Measurements from ENCODE around the gene ADAM19. TPM values are rescaled to one million over a fixed set of nuclear protein-coding genes. Genes with fewer than 3 reads are reported as not detected.
"Not testable (repeated sequence)": the region's sequence is repeated elsewhere in the genome, so short reads cannot be mapped to it uniquely, and the experiment has no call there.

The ADAM19 gene
- total RNA-seq, 1 donor from 2014 or later = 23.0 TPM

- intact Hi-C loops (cut with DNase I) = no loop called here
- no peak for ATAC-seq
- no peak for DNase-seq (ENCODE audit: low spot score)
Measured at GRCh38 chr5:157457391-157457790, 118.2 kb downstream of the ADAM19 start.

GRCh38 chr5:157456301-157456700 is 119.3 kb downstream of the ADAM19 start:
- DNase-seq (ENCODE audit: low spot score) (no peak), ATAC-seq (no peak)
- intact Hi-C loops (cut with DNase I) = no loop called here

DNA sequence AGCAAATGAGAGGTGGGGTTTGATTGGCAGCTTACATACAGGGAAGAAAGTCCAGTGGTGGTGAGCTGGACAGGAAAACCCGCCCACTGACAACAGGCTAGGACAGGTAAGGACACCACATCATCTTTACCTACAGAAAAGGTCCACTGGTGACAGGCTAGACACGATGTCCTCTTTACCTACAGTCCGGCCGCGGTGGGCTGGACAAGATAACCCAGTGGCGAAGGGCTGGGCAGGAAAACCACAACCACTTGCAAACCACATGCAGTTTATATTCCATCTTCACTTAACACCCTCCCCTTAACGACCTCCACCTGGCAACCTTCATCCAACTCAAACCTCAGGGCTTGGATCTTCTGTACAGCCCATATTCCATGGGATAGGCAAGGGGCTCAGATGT is 120.5 kb downstream of the ADAM19 start:
- intact Hi-C loops (cut with DNase I) = no loop called here
- ATAC-seq (no peak), DNase-seq (ENCODE audit: low spot score) (no peak)

GRCh38 chr5:157454273-157454672 is 121.3 kb downstream of the ADAM19 start:
- DNase-seq (ENCODE audit: low spot score) = no peak
- intact Hi-C loops (cut with DNase I) = no loop called here

DNA sequence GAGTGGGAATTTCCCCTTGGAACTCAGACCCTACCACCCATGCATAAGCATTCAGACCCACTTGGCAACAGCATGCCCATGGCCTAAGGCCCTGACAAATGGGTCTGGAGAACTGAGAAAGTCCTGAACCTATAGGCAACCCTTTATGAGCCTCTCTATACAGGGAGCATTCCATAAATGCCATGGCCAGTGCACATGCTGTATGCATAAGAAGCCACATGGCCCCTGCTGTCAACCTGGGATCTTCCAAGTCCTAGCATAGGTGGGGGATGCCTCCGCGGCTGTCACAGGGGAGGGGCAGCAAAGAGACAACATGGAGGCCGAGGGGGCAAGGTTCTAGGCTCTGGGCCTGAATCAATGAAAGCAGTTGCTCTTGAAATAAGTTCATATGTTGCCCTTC is 123.8 kb downstream of the ADAM19 start:
- intact Hi-C loops (cut with DNase I) = no loop called here
- ATAC-seq (no peak), DNase-seq (ENCODE audit: low spot score) (no peak)

More at GRCh38 chr5:157454273-157454672, 121.3 kb downstream of the ADAM19 start:
- no peak for ATAC-seq

DNA sequence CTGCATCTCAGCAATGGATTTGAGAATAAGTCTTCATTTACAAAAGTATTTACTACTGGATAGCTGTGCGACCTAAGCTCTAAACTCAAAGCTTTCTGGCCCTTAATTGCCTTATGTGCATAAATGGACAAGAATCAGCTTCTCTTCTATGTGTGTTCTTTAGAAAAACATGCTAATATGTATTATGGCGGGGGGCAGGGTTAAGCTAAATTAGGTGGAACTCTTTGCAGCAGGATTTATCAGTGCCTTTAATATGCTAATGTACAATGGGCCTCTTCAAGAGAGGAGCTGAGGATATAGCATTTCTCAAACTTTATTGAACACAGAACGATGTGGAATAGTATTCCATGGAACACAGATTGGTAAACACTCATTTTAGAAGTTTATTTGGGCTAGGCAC is 125.6 kb downstream of the ADAM19 start:
- ATAC-seq (no peak), DNase-seq (ENCODE audit: low spot score) (no peak)
- intact Hi-C loops (cut with DNase I) = no loop called here

- intact Hi-C loops (cut with DNase I) = loop anchor here (10.0 kb wide), 1 partner anchor 266 kb away; no protein-coding TSS in a partner anchor
- no peak for DNase-seq (ENCODE audit: low spot score)
- ATAC-seq = peak; percentile 84
Measured at GRCh38 chr5:157449011-157449723, 126.4 kb downstream of the ADAM19 start.

GRCh38 chr5:157447201-157447637 is 128.4 kb downstream of the ADAM19 start:
- ATAC-seq (no peak), DNase-seq (ENCODE audit: low spot score) (no peak)
- intact Hi-C loops (cut with DNase I) = loop anchor here (10.0 kb wide), 1 partner anchor 268 kb away; no protein-coding TSS in a partner anchor

- DNase-seq (ENCODE audit: low spot score) (no peak), ATAC-seq (no peak)
- intact Hi-C loops (cut with DNase I) = loop anchor here (10.0 kb wide), 1 partner anchor 268 kb away; no protein-coding TSS in a partner anchor
Measured at GRCh38 chr5:157446412-157446935, 129.1 kb downstream of the ADAM19 start.

- intact Hi-C loops (cut with DNase I) = loop anchor here (10.0 kb wide), 1 partner anchor 269 kb away; no protein-coding TSS in a partner anchor
- no peak for ATAC-seq
- no peak for DNase-seq (ENCODE audit: low spot score)
Measured at GRCh38 chr5:157445745-157446411, 129.7 kb downstream of the ADAM19 start.

DNA sequence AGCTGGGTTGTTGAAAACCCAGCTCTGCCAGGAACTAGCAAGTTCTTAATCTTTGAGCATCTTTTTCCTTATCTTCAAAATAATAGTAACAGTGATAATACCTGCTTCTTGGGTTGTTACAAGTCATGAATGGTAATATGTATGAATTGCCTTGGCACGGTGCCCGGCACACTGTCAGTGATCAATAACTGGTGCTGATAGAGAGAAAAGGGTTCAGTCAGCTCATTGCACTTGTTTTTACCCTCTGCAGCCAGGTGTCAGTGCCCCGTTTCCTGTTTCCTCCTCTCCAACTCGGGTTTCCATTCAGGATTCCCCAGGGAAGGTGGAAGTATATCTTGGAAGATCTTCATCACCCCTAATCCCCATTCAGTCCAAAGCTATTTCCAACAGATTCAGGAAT is 131.4 kb downstream of the ADAM19 start:
- intact Hi-C loops (cut with DNase I) = loop anchor here (10.0 kb wide), 1 partner anchor 271 kb away; no protein-coding TSS in a partner anchor
- DNase-seq (ENCODE audit: low spot score) (no peak), ATAC-seq (no peak)

- intact Hi-C loops (cut with DNase I) = loop anchor here (10.0 kb wide), 1 partner anchor 272 kb away; no protein-coding TSS in a partner anchor
- DNase-seq (ENCODE audit: low spot score) = no peak
- peak; percentile 58 for ATAC-seq
Measured at GRCh38 chr5:157443041-157443549, 132.5 kb downstream of the ADAM19 start.

DNA sequence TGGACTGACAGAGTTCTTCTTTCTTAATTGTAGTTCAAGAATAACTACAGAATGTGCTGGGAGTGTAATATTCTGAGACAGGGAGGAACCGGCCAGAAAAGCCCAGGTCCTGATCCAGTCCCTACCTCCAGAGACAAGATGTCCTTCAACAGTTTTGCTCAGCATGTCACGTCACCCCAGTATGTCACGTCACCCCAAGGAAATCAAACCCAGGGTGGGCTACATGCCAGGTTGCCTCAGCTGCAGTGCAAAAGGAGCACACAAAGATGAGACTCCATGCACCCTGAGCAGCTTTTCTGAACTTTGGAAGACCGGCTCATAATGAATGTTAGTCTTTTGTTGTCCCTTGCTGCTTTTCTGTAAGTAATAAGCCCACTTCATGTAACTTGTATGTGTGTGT is 141.5 kb downstream of the ADAM19 start:
- ATAC-seq (no peak), DNase-seq (ENCODE audit: low spot score) (no peak)
- intact Hi-C loops (cut with DNase I) = no loop called here

- peak; percentile 91 for ATAC-seq
- intact Hi-C loops (cut with DNase I) = no loop called here
- no peak for DNase-seq (ENCODE audit: low spot score)
Measured at GRCh38 chr5:157431544-157432200, 143.9 kb downstream of the ADAM19 start.

DNA sequence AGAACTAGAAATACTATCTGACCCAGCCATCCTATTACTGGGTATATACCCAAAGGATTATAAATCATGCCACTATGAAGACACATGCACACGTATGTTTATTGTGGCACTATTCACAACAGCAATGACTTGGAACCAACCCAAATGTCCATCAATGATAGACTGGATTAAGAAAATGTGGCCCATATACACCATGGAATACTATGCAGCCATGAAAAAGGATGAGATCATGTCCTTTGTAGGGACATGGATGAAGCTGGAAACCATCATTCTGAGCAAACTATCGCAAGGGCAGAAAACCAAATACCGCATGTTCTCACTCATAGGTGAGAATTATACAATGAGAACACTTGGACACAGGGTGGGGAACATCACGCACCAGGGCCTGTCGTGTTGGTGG is 145.7 kb downstream of the ADAM19 start:
- DNase-seq (ENCODE audit: low spot score); intact Hi-C loops (cut with DNase I); ATAC-seq: not testable (repeated sequence)
